GM12875 (cell line): Measurements from ENCODE around the gene PIM3.
"Not testable (repeated sequence)": the region's sequence is repeated elsewhere in the genome, so short reads cannot be mapped to it uniquely, and the experiment has no call there.

Source experiments
- H3K4me3 ChIP-seq: one replicate; pipeline ENCODE4 v1.5.1; 2011; ENCODE audit warnings: low read depth, low read length, control low read depth
- CTCF ChIP-seq: IDR thresholded peaks from 2 replicates; pipeline ENCODE4 v1.5.1; 2011; ENCODE audit warnings: low read depth, mild to moderate bottlenecking, control low read depth, inconsistent platforms, low read length, moderate library complexity, borderline replicate concordance; ENCODE audit not compliant: insufficient read depth

The PIM3 gene

GRCh38 chr22:49972163-49973017, 11.8 kb downstream of the PIM3 start:
- H3K4me3 ChIP-seq, result peak overlapping the region; percentile 59
- no peak for TF ChIP-seq CTCF

- TF ChIP-seq CTCF, result no peak
- H3K4me3 ChIP-seq, result no peak overlapping the region
Measured at GRCh38 chr22:49973018-49973961, 12.7 kb downstream of the PIM3 start.

- peak overlapping the region; percentile 29 for H3K4me3 ChIP-seq
- no peak for TF ChIP-seq CTCF
Measured at GRCh38 chr22:49975543-49976389, 15.2 kb downstream of the PIM3 start.

GRCh38 chr22:49976439-49977175, 16.0 kb downstream of the PIM3 start:
- TF ChIP-seq CTCF, result no peak
- H3K4me3 ChIP-seq, result no peak overlapping the region

- TF ChIP-seq CTCF, result no peak
Measured at GRCh38 chr22:49977578-49977977, 17.0 kb downstream of the PIM3 start.

GRCh38 chr22:49979587-49980264, 19.2 kb downstream of the PIM3 start:
- no peak overlapping the region for H3K4me3 ChIP-seq
- peak; percentile 64; the same call in 1 of the 2 replicates for TF ChIP-seq CTCF

More at GRCh38 chr22:49977578-49977977, 17.0 kb downstream of the PIM3 start:
- no peak overlapping the region for H3K4me3 ChIP-seq

GRCh38 chr22:49981799-49982198, 21.2 kb downstream of the PIM3 start:
- not testable (repeated sequence) for H3K4me3 ChIP-seq
